ENCODE measurements around the gene ATRAID.

The ATRAID gene

DNA sequence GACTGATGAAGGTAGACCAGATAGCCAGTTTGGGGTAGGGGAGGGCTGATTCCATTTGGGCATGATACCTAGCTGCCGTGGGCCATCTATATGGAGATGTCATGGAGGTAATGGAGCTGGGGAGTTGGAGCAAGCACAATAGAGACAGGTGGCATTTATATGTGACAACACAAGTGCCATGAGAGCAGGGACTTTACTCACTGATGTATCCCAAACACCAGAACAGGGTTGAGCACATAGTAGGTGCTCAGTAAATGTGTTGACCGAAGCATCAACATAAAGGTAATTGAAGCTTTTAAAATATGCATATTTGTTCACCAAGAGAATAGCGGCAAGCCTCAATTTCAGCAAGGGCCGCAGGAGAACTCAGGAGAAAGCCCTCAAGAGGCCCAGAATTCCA, 36.1 kb downstream of the ATRAID start:
- in situ Hi-C loops (cut with HindIII; ENCODE audit: low sequenced_read_pairs): no loop called here

DNA sequence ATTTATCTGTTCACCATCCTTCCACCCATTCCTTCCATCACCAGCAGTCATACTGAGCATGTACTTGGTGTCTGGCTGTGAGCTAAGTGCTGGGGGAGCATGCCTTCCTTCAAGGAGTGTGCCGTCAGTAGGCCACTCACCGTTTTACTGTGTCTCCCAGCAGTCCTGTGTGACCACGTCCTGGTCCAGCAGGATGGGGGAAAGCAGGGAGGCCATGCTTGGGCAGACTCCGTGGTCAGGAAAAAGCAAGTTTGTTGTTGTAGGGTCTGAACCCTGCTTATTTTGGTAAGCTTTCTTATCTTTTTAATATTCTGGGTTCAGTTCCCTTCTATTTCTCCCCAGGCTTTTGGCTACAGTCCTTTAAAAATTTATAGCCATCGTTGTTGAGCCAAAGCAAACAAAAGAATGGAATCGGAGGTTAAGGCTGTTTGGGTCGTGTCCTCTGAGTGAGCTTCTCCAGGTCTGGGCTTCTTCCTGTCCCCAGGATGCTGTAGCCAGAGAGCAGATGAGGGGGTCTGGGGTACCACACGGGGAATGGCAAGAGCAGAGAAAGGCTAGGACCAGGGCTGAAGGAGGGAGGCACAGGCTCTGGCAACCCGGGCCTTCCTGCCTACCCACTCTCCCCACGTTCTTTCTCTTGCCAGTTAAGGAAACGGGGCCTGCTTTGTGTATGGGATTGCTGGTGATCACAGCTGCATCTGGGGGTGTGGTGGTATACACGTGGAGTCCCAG, 37.5 kb downstream of the ATRAID start:
- in situ Hi-C loops (cut with HindIII; ENCODE audit: low sequenced_read_pairs): no loop called here

DNA sequence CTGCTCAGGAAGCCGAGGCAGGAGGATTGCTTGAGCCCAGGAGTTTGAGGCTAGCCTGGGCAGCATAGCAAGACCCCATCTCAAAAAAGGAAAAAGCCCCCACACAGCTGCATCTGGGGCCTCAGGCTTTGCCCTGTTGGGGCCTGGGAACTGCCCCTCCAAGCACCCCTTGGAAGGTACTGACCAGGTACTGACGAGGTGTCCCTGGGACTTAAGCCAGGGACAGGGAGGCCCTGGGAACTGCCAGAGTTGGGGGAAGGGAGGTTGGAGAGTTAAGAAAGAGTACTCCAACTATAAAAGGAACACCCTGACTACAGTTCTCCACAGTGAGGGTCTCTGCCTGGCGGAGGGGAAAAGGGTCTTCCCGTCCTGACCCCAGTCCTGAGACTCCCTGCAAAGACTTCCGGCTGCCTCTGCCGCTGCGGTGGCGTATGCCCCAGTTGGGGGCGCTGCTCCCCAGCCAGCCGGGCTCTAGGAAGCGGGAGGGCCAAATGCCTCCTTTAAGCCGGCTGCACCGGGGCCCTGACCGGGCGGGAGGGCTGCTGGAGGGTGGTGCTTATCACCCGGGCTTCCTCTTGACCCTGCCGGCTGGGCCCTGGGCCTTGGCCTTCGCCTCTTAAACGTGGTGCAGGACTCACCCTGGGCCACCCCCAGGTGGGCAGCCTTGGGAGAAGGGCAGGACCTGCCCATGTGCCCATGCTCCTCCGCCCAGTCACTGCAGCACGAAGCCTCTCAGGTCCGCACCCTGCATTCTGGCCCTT, 38.2 kb downstream of the ATRAID start:
- in situ Hi-C loops (cut with HindIII; ENCODE audit: low sequenced_read_pairs): no loop called here

DNA sequence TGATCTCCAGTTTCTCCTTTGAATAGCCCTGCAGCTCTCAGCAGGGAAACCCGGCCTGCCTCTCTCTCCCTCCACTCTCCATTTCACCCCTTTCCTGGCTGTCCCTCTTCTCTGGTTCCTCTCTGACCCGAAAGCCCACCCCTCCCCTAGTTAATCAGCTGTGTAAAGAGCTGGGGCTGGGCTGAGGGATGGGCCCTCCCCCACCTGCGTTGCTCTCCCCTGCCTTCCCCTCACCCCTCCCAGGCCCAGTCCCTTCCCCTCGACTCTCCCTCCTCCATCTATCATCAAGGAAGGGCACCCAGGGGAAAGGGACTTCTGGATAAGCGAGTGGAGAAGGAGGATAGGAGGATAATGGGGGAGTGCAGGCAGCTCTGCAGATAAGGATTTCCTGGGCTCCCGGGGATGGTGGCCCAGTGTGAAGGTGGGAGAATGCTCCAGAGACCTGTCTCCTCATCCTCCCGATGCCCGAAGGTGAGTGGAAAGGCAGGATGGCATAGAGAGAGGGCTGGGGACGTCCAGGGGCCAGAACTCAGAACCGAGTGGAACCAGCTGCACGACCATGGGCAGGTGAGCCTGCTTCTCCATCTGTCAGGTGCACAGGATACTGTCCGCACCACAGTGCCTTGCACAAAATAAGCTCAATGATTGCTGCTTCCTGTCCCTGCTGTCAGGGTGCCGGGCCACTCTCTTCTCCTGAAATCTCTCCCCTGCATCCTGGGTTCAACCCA, 39.0 kb downstream of the ATRAID start:
- in situ Hi-C loops (cut with HindIII; ENCODE audit: low sequenced_read_pairs): no loop called here

DNA sequence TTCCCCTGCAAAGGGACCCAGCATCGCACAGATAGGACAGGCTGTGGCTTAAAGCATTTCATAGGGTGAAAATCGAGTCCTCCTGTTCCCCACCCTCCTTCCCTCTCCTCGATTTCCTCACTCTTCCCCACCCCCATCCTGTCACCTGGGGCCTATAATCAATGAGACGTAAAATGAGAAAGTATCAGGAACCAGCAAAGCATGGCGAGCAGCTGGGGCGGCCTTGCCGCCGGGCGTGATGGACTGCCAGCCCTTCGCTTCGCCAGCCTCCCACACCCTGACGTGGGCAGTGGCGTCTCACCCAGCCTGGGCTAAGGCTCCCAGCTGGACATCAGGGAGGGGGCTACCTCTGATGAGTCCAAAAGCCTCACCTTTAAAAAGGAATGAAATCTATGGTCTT, 39.9 kb downstream of the ATRAID start:
- in situ Hi-C loops (cut with HindIII; ENCODE audit: low sequenced_read_pairs): no loop called here

DNA sequence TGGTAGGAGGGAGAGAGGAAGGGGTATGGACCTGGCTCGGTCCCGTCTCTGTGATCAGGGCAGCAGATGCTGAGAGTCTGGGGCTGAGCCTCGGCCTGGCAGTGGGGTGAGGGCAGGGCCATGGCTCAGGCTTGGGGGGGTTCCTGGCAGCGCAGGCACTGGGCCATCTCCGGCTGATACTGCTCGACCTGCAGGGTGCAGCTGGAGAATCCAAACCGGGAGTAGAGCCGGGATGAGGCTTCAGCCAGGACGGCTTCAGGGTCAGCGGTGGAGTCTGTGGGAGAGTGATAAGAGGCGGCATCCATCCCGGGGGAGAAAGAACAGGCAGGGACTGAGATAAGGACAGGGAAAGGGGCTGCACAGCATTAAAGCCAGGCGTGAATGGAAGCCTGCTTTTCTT, 43.3 kb downstream of the ATRAID start:
- in situ Hi-C loops (cut with HindIII; ENCODE audit: low sequenced_read_pairs): no loop called here

DNA sequence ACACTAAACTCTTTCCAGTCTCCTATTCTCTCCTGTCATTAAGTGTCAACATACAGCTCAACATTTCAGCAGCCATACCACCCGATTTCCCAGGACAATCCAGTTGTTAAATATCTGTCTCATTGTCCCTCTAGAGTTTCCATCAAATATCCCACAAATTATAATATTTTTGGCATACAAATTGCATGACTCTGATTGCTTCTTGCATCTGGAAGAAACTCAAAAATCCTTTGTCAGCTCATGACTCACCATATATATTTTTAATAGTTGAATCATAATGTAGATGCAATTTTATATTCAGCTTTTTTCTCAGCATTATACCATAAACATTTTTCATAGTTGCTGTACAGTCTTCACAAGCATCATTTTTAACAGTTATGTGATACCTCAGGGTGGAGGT, 43.8 kb downstream of the ATRAID start:
- in situ Hi-C loops (cut with HindIII; ENCODE audit: low sequenced_read_pairs): no loop called here

DNA sequence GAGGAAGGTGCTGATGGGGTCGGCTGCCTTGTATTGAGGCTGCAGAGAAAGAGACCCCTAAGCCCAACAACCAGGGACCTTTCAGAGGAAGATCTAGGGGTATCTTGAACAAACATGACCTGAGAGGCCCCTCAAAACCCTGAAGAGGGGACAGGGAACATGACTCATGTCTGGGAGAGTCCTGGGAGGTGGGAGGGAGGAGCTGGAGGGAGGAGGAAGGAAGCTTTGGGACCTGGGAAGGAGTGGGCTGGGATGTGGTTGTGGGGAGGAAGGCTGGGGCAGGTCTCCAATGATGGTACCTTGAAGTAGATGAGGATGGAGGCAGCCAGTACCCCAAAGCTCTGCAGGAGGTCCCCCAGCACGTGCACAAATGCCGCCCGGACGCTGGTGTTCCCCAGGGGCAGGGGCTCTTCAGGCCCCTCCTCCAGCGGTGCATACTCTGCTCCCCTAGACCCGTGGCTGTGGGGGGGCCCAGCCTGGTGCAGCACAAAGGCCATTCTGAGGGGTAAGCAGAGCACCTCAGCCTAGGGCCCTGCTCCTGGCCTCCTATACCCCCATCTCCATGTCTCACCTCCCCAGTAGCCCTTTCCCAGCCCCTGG, 45.1 kb downstream of the ATRAID start:
- in situ Hi-C loops (cut with HindIII; ENCODE audit: low sequenced_read_pairs): no loop called here

DNA sequence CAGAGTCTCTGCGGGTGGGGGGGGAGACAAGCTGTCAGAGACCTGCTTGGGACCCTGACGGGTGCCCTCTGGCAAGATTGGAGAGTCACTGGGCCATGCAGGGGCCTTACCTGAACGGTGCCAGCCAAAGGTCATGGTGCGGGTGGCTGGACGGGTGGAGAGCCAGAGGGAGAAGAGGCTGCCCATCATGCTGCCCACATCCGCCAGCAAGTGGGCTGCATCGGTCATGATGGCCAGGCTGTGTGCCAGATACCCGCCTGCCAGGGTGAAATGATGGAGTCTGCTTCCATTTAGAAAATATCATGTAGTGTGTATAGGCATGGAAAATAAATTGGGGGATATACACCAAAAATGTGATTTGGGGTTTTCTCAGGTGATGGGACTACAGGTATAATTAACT, 46.2 kb downstream of the ATRAID start:
- in situ Hi-C loops (cut with HindIII; ENCODE audit: low sequenced_read_pairs): no loop called here

DNA sequence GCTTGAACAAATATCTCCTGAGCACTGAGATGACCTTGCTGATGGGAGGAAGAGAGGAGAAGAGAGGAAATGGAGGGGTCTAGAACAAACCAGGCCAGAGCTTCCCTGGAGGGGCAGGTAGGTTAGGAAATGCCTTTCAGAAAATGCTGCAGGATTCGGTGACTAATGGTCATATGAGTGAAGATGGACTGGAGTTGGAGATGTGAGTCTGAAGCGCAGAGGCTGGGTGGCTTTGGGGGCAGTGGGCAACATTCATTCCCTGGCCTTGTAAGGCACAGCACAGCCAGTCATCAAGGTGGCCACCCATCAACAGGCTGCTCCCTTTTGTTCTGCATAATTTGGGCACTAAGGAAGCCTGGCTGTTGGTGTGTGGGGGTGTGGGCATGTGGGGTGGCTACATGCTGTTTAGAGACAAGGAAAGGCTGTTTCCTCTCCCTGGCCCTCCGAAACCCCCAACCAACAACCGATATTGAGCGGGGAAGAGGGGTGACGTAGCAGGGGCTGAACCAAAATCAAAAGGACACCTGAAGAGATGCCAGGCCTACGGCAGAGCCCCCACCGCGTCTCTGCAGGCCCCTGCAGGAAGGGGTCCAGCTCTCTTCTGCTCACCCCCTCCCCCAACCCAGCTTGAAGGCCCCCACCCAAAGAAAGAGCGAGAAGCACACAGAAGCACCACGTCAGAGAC, 49.5 kb downstream of the ATRAID start:
- in situ Hi-C loops (cut with HindIII; ENCODE audit: low sequenced_read_pairs): no loop called here

DNA sequence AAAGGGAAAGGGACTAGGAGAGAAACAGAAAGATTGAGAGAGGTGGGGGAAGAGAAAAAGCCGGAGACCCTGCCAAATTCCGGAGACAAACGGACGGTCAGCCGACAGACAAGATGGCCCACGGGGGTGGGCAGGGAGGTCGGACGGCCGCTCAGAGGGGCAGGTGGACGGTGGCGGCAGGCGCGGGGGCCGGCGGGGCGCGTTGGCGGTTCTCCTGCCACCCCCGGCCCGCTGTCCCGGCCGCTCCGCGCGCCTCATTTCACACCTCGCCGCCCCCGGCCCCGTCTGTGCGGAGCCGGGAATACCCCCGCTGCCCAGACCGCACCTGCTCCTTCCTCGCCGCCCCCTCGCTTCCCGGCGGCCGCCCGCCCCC, 50.1 kb downstream of the ATRAID start:
- in situ Hi-C loops (cut with HindIII; ENCODE audit: low sequenced_read_pairs): no loop called here

DNA sequence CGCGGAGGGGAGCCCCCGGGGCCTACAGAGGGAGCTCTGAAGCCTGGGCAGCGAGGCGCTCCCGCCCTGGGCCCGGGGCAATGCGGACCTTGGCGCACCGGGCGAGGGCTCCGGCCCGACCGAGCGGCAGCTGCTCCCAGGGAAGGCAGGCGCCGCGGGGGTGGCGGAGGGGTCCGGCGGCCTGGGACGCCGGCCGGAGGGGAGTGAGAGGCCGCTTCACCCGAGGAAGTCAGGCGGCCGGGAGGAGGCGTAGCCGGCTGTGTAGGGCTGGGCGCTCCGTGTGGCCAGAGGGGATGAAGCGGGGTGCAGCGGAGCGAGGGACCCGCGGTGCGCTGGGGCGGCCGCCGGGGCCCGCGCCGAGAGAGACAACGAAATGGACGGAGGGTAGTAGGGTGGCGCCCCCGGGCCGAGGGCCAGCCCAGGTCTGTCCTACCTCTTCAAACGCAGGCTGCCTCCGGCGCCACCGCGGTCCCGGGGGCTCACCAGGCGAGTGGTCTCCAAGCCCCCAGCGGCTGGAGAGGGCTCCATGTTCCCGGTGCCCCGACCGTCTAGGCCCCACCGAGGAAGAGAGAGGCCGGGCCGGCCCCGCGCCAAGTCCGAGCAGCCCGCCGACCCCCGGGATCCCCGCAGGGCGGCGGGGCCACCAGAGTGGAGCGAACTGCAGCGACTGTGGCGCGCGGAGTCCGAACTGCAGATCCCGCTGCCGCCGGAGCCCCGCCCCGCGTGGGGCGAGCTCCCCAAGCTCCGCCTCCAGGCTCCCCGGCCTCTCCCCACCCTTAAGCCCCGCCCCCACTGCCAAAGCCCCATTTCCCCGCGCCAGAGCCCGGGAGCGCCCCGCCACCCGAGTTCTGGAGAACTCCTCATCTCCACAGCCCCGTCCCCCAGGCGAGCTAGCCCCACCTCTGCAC, 50.8 kb downstream of the ATRAID start, which contains the start of gene SLC30A3:
TSS of gene SLC30A3 (minus strand) at position 669 of the 908 bp plus-strand sequence. CDS start at position 528, 141 bp downstream.
- in situ Hi-C loops (cut with HindIII; ENCODE audit: low sequenced_read_pairs): no loop called here

DNA sequence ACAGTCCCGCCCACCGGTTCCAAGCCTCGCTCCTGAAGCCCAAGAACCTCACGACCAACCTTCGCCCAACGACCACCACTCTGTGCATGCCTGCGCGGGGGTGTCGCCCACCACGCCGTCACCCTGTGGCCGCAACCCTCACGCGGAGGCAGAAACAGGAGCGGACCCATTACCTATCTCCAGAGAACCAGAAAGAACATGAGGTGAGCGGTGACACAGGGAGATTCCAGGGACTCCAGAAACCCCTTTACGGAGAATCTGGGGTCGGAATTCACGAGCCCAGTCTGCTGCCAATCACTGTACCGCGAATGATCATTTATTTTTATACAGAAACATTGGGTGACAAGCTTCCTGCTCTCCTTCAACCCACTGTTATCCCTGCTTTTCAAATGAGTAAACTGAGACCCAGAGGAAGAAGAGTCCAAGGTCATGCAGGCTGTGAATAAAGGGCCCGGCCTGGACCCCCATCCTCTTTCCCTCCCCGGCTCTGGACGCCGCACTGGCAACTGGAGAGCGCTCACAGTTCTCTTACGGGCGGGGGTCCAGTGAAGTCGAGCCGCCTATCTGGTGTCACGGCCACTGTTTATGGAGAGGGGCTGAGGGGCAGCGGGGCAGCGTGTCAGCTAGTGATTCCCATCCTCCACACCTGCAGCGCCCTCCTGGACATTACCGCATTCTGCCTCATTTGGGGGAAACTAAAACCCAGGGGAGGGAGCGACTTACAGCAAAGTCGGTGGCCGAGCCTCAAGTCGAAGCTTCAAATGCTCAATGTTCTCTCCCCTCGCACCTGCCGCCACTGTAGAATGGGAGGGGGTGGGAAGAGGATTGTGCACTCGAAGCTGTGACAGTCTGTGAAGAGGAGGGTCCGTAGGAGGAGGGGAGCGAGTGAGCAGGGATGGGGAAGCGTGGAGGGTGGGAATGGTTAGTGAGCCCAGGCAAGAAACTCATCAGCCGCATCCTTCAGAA, 51.7 kb downstream of the ATRAID start:
- in situ Hi-C loops (cut with HindIII; ENCODE audit: low sequenced_read_pairs): no loop called here

DNA sequence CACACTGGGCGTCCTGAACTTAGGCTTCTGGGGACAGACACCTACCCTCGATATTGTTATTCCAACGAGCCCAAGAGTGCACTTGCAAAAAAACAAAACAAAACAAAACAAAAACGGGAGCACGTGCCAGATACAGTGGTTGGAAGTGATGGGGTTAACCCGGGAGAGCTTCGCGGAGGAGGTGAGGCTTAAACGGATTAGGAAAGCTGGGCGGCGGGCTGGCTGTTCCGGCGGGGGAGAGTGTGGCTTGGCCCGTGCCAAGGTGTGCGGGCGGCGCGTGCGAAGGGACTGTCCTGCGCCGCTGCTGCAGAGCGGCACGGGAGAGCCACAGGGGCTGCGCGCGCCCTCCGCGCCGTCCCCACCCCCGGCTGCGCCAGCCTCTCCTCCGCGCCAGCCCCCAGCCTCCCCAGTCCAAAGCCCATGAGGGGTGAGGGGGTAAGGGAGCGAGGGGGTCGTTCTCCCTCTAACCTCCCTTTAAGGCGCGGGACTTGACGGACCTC, 52.5 kb downstream of the ATRAID start:
- in situ Hi-C loops (cut with HindIII; ENCODE audit: low sequenced_read_pairs): no loop called here

DNA sequence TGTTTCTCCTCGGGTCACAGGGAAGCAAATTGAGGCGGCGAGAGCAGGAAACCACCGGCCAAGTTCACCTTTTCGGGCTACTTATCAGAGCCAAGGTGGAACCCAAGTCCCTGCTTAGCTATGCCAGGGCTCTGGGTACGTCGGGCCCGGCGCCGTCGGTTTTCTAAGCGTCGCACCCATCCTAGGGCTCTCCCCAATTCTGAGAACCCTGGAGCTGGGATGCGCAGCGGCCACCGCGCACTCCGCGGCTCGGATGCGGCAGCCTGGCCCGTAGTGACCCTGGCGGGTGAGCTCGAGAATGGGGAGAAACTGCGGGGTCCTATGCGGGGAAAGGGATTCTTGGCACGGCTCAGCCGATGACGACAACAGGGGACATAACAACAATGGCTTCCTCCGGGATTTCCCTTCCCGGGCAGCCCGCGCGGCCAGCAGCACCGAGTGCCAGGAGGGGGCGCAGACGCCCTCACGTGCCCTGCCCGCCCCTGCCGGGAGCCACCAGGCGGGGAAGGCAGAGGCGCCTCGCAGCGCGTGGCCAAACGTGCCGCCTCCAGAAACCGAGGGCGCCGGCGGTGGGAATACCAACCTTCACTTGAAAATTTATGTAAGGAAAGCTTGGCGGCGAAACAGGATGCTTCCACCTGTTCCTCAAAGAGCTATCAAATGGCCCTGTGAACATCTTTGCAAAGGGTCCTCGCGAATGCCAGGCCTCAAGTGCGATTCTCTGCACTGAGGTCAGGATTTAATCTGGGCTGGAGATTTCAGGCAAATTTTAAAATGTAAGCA, 53.1 kb downstream of the ATRAID start:
- in situ Hi-C loops (cut with HindIII; ENCODE audit: low sequenced_read_pairs): no loop called here

DNA sequence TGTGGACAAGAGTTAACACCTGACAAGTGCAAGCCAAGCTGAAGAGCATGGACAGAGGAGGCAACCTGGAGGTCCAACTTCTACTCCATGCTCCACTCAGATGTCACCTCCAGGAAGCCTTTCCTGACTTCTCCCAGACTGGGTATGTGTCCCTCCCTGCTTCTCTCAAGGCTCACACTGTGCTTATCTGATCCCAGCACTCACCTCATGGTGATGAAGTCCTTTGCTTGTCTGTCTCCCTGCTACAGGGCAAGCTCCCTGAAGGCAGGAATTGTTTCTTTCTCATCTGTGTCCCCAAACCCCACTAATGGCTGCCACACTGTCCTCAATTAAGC, 53.7 kb downstream of the ATRAID start:
- in situ Hi-C loops (cut with HindIII; ENCODE audit: low sequenced_read_pairs): no loop called here

All from DLD1 (cell line).